DND-41 (cell line): ENCODE results near the gene ASB13.

Source experiments
- ATAC-seq: fragments of 200-7000 bp; cut with Tn5 transposase; 3 replicates; pipeline ENCODE4 v1.9.1; 2021; ENCODE audit warnings: low read depth; ENCODE audit not compliant: insufficient read depth
- DNase-seq: peaks from one replicate; pipeline ENCODE4 v3.0.0-alpha.2; 2020
- H2AFZ ChIP-seq: 2 replicates; pipeline ENCODE4 v1.6.0; 2012; ENCODE audit warnings: low read depth, low read length
- H3K27ac ChIP-seq: 2 replicates; pipeline ENCODE4 v1.5.1; 2012; ENCODE audit warnings: low read length, inconsistent platforms
- H3K27me3 ChIP-seq: fragments of 200-600 bp; sonication (generic); 2 replicates; pipeline ENCODE4 v1.6.0; 2012; ENCODE audit warnings: low read length, mild to moderate bottlenecking, inconsistent platforms; ENCODE audit not compliant: insufficient read depth, poor library complexity
- H3K36me3 ChIP-seq: 2 replicates; pipeline ENCODE4 v1.5.1; 2012; ENCODE audit warnings: low read length, inconsistent platforms; ENCODE audit not compliant: insufficient read depth
- H3K4me1 ChIP-seq: 2 replicates; pipeline ENCODE4 v1.5.1; 2012; ENCODE audit warnings: mild to moderate bottlenecking, low read length; ENCODE audit not compliant: insufficient read depth
- H3K4me2 ChIP-seq: 2 replicates; pipeline ENCODE4 v1.6.0; 2012; ENCODE audit warnings: mild to moderate bottlenecking, moderate library complexity, low read length, inconsistent platforms; ENCODE audit not compliant: insufficient read depth
- H3K4me3 ChIP-seq, 2 experiments: fragments of 200-600 bp in 1 of 2; shearing (Covaris generic) in 1 of 2; 2 replicates each; pipeline ENCODE4 v1.5.1; 2012 to 2016; ENCODE audit warnings: inconsistent platforms in 2 of 2, low read length in 2 of 2, mild to moderate bottlenecking in 2 of 2, low read depth in 1 of 2, moderate library complexity in 1 of 2
- H3K79me2 ChIP-seq: 2 replicates; pipeline ENCODE4 v1.6.0; 2012; ENCODE audit warnings: low read length, inconsistent platforms; ENCODE audit not compliant: insufficient read depth
- H3K9ac ChIP-seq: 2 replicates; pipeline ENCODE4 v1.6.0; 2012; ENCODE audit warnings: low read depth, mild to moderate bottlenecking, inconsistent platforms, low read length, moderate library complexity
- H3K9me3 ChIP-seq: 2 replicates; pipeline ENCODE4 v1.5.1; 2012; ENCODE audit warnings: low read length, moderate library complexity, mild to moderate bottlenecking, inconsistent platforms; ENCODE audit not compliant: insufficient read depth, severe bottlenecking
- H4K20me1 ChIP-seq: 2 replicates; pipeline ENCODE4 v1.6.0; 2012; ENCODE audit warnings: low read length; ENCODE audit not compliant: insufficient read depth
- EZH2 ChIP-seq: IDR thresholded peaks from 3 replicates; pipeline ENCODE4 v1.6.1; 2012; ENCODE audit warnings: borderline replicate concordance, low read depth, mild to moderate bottlenecking, moderate library complexity, low read length, inconsistent platforms; ENCODE audit not compliant: severe bottlenecking
- TF ChIP-seq, protein P1 (sequence below): IDR thresholded peaks from 2 replicates; pipeline ENCODE4 v1.5.1; 2012; ENCODE audit warnings: borderline replicate concordance, low read length, moderate library complexity, mild to moderate bottlenecking; ENCODE audit not compliant: poor library complexity, severe bottlenecking; ENCODE audit errors: extremely low read depth

ASB13 gene

DNA sequence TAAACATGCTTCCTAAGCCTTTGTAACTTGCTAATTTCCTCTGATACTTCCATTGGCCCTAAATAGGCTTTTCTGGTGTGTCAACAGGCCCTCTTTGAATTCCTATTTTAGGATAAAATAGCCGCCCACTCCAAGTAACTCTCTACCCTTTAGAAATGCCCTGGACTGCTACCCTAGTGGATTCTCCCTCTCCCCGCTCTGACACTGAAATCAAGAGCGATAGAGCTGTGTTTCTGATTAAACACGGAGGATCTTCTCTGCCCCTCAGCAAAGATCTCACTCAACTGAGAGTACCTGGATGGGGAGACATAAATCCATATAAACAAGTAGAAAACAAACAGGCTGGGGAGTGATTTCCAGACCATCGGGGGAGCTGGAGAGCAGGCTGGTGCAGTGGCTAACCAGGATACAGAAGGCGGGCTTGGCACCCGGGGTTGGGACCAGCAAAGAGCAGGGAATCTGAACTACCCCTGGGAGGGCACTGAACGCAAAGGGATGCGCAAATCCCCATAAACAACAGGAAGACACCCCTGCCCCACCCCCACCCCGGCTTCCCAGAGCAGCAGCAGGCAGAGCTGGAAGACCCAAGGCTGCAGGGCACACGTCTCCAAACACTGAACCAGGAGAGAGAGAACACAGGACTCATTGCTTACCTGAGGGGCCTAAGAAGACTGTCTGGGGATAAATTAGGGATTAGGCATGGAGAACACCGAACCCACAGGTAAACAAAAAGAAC is 2.5 kb downstream of the ASB13 start:
- no peak overlapping the region for H3K9ac ChIP-seq
- H3K79me2 ChIP-seq = no peaks in the 10 kb centered on the region
- H3K27me3 ChIP-seq = peaks cover 40% of the 10 kb centered on the region
- TF ChIP-seq, protein P1, sequence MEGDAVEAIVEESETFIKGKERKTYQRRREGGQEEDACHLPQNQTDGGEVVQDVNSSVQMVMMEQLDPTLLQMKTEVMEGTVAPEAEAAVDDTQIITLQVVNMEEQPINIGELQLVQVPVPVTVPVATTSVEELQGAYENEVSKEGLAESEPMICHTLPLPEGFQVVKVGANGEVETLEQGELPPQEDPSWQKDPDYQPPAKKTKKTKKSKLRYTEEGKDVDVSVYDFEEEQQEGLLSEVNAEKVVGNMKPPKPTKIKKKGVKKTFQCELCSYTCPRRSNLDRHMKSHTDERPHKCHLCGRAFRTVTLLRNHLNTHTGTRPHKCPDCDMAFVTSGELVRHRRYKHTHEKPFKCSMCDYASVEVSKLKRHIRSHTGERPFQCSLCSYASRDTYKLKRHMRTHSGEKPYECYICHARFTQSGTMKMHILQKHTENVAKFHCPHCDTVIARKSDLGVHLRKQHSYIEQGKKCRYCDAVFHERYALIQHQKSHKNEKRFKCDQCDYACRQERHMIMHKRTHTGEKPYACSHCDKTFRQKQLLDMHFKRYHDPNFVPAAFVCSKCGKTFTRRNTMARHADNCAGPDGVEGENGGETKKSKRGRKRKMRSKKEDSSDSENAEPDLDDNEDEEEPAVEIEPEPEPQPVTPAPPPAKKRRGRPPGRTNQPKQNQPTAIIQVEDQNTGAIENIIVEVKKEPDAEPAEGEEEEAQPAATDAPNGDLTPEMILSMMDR = peak; percentile 13
- no peak for TF ChIP-seq EZH2
- H2AFZ ChIP-seq = no peak overlapping the region
- DNase-seq (no peak), ATAC-seq (no peak)
- H3K4me1 ChIP-seq = peaks cover 16% of the 10 kb centered on the region
- H3K4me3 ChIP-seq = no peak overlapping the region
- no peaks in the 10 kb centered on the region for H4K20me1 ChIP-seq
- H3K9me3 ChIP-seq = no peaks in the 10 kb centered on the region
- no peak overlapping the region for H3K4me2 ChIP-seq
- no peak overlapping the region for H3K27ac ChIP-seq
- no peaks in the 10 kb centered on the region for H3K36me3 ChIP-seq

DNA sequence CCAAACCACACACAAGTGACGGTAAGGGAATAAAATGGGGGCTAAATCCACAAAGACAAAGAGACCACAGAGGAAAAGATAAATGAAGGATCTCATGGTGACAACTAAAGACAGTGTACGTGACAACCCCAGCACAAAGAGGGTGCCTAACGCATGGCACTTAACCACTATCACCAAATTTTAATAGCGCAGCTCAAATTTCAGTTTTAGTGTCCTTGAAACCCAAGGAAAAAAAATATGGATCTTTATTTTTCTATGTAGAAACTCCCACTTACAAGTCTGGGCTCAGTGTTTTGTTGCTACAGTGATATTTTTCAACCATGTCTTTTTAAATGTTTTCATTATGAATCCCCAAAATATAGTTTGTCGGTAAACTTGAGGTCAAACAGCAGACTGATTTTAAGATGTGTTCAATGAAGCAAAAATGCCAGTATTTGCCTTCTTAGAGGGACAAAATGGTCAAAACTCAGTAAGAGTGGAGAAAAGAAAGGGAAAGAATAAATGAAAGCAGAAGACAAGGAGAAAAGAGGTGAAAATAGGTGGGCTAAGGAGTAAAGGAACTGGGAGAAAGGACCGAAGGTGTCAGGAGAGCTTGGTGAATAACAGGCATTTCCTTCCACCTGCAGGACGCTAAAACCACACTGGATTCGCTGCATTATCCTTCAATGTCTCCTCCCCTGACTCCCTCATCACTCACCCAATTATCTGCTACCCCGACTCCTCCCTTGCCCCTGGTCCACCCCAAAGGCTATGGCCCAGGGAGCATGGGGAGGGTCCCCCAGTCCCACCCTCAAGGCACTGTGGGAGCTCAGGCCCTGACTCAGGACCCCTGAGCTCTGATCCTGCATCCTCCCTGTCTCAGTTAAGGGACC is 3.5 kb downstream of the ASB13 start:
- H3K4me2 ChIP-seq = no peak overlapping the region
- no peaks in the 10 kb centered on the region for H3K79me2 ChIP-seq
- no peak for DNase-seq

DNA sequence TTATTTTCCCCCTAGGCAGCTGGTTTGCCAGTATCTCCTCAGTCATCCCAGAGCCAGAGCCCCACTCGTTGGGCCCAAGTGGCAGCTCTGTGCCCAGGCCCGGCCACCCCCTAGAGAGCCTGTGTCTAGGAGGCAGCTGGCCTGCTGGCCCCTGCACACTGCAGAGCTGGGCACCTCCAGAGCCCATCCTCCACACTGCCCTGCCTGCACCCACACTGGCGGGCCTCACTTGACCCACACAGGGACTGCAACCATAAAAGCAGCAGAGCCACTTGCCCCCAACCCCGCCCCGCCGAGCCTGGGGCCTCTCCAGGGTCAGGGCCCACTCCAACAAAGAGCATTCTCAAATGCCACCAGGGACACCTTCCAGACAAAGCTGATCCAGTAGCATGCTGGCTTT is 5.4 kb downstream of the ASB13 start:
- Histone ChIP-seq H2AFZ (no peak overlapping the region), H3K9ac (no peak overlapping the region), H3K4me2 (no peak overlapping the region), H3K4me3 (no peak overlapping the region), H3K9me3 (no peaks in the 10 kb centered on the region), H3K36me3 (no peaks in the 10 kb centered on the region), H3K27ac (no peak overlapping the region), H3K79me2 (no peaks in the 10 kb centered on the region), H4K20me1 (no peaks in the 10 kb centered on the region), H3K4me1 (peaks cover 4% of the 10 kb centered on the region), H3K27me3 (peaks cover 14% of the 10 kb centered on the region)
- no peak for TF ChIP-seq EZH2
- TF ChIP-seq, protein P1 = no peak
- DNase-seq (no peak), ATAC-seq (no peak)

More for the DNA sequence above, 3.5 kb downstream of the ASB13 start:
- Histone ChIP-seq H3K4me3 (no peak overlapping the region), H3K27ac (no peak overlapping the region), H4K20me1 (no peaks in the 10 kb centered on the region), H3K36me3 (no peaks in the 10 kb centered on the region), H3K4me1 (peaks cover 16% of the 10 kb centered on the region), H3K9ac (no peak overlapping the region), H3K27me3 (peaks cover 33% of the 10 kb centered on the region), H2AFZ (no peak overlapping the region; the same call in 1 of the 2 replicates), H3K9me3 (no peaks in the 10 kb centered on the region)
- no peak for ATAC-seq
- TF ChIP-seq EZH2 = no peak
- TF ChIP-seq, protein P1 = no peak
